K562 (cell line): ENCODE results near the gene LST1. TPM values are rescaled to one million over a fixed set of nuclear protein-coding genes. Genes with fewer than 3 reads are reported as not detected.

Experiments used
- ARNT ChIP-seq, 2 experiments: fragments of 450-650 bp; IDR thresholded peaks; 2 replicates each; pipeline ENCODE4 v1.6.1; 2016; ENCODE audit warnings: mild to moderate bottlenecking in 1 of 2
- CHAMP1 ChIP-seq: fragments of 450-650 bp; IDR thresholded peaks from 2 replicates; pipeline ENCODE4 v1.6.1; 2016; ENCODE audit warnings: mild to moderate bottlenecking
- CHD4 ChIP-seq: fragments of 200-600 bp; sonication (generic); IDR thresholded peaks from 3 replicates; pipeline ENCODE4 v1.6.1; 2012; ENCODE audit warnings: low read depth, mild to moderate bottlenecking, mixed read lengths, low read length, inconsistent platforms; ENCODE audit not compliant: insufficient read depth, insufficient replicate concordance, poor library complexity, severe bottlenecking
- CREB5 ChIP-seq: fragments of 250-450 bp; sonication (Bioruptor Pico); IDR thresholded peaks from 2 replicates; pipeline ENCODE4 v1.5.0; 2020; ENCODE audit warnings: mild to moderate bottlenecking
- ELF4 ChIP-seq: fragments of 450-650 bp; formaldehyde crosslinking; IDR thresholded peaks from 2 replicates; pipeline ENCODE4 v1.4.0; 2022; ENCODE audit warnings: missing genetic modification characterization
- ETV1 ChIP-seq: fragments of 450-650 bp; conservative IDR thresholded peaks from 2 replicates; pipeline ENCODE4 v1.6.1; 2016; ENCODE audit warnings: missing genetic modification characterization, control low read depth, low read depth, missing compliant biosample characterization
- FOXK2 ChIP-seq, 2 experiments: fragments of 450-650 bp; IDR thresholded peaks in 1 of 2; conservative IDR thresholded peaks in 1 of 2; 2 replicates each; pipeline ENCODE4 v1.6.1; 2016; ENCODE audit warnings: low read depth in 2 of 2, mild to moderate bottlenecking in 1 of 2
- GABPB1 ChIP-seq: sonication (generic); formaldehyde crosslinking; IDR thresholded peaks from 2 replicates; pipeline ENCODE4 v1.8.0; 2022; ENCODE audit warnings: mild to moderate bottlenecking, missing genetic modification reagents
- GABPB2 ChIP-seq: fragments of 250-450 bp; sonication (Bioruptor Pico); conservative IDR thresholded peaks from 2 replicates; pipeline ENCODE4 v1.5.1; 2021; ENCODE audit warnings: mild to moderate bottlenecking
- HLTF ChIP-seq: fragments of 450-650 bp; IDR thresholded peaks from 2 replicates; pipeline ENCODE4 v1.6.1; 2016
- HMG20B ChIP-seq: fragments of 250-450 bp; sonication (Bioruptor Pico); IDR thresholded peaks from 2 replicates; pipeline ENCODE4 v1.5.0; 2021; ENCODE audit warnings: mild to moderate bottlenecking
- HNRNPL ChIP-seq: fragments of 200-400 bp; formaldehyde crosslinking; IDR thresholded peaks from 2 replicates; pipeline ENCODE4 v1.6.1; 2017; ENCODE audit warnings: low read depth, mild to moderate bottlenecking, low read length
- KAT2B ChIP-seq: IDR thresholded peaks from one replicate; pipeline ENCODE4 v1.6.1; 2012; ENCODE audit warnings: low read depth, mild to moderate bottlenecking, control low read depth, inconsistent platforms, low read length, moderate library complexity
- KLF10 ChIP-seq: fragments of 250-450 bp; sonication (Bioruptor Pico); IDR thresholded peaks from 2 replicates; pipeline ENCODE4 v1.6.1; 2021; ENCODE audit warnings: matching md5 sums
- NFE2L1 ChIP-seq: fragments of 450-650 bp; IDR thresholded peaks from 2 replicates; pipeline ENCODE4 v1.6.1; 2016; ENCODE audit warnings: missing genetic modification characterization, low read depth, mild to moderate bottlenecking, missing compliant biosample characterization, moderate library complexity, borderline replicate concordance
- NR1H2 ChIP-seq: sonication (generic); formaldehyde crosslinking; IDR thresholded peaks from 2 replicates; pipeline ENCODE4 v1.4.0; 2020; ENCODE audit warnings: mild to moderate bottlenecking, missing genetic modification reagents
- NUFIP1 ChIP-seq: fragments of 450-650 bp; IDR thresholded peaks from 2 replicates; pipeline ENCODE4 v1.6.1; 2018; ENCODE audit not compliant: partially characterized antibody
- PRMT5 ChIP-seq: sonication (generic); formaldehyde crosslinking; IDR thresholded peaks from 2 replicates; pipeline ENCODE4 v1.5.0; 2020; ENCODE audit warnings: missing genetic modification reagents
- SRSF7 ChIP-seq: fragments of 200-400 bp; formaldehyde crosslinking; optimal IDR thresholded peaks from 2 replicates; pipeline ENCODE3; 2017; ENCODE audit warnings: mild to moderate bottlenecking, low read depth, low read length
- THAP12 ChIP-seq: fragments of 250-450 bp; sonication (Bioruptor Pico); IDR thresholded peaks from 2 replicates; pipeline ENCODE4 v1.9.0; 2021; ENCODE audit warnings: mild to moderate bottlenecking, inconsistent platforms
- ZNF507 ChIP-seq: conservative IDR thresholded peaks from 2 replicates; pipeline ENCODE4 v1.6.1; 2017; ENCODE audit warnings: missing genetic modification characterization, missing compliant biosample characterization
- ZNF584 ChIP-seq: fragments of 200-800 bp; sonication (Bioruptor generic); IDR thresholded peaks from 2 replicates; pipeline ENCODE4 v1.6.1; 2016; ENCODE audit warnings: low read depth, mild to moderate bottlenecking, missing genetic modification characterization, missing compliant biosample characterization
- ZNF778 ChIP-seq: fragments of 450-650 bp; formaldehyde crosslinking; IDR thresholded peaks from 2 replicates; pipeline ENCODE4 v1.4.0; 2020; ENCODE audit warnings: mild to moderate bottlenecking, moderate library complexity
- polyA plus RNA-seq, 8 experiments: library from polyadenylated mRNA; depleted of rRNA in 4 of 8; stranded (reverse) in 5 of 8; unstranded in 3 of 8; fragments of >200 nt; fragmentation: Nextera tagmentation in 2 of 8; fragmentation: Illumina TruSeq in 1 of 8; extraction: Ambion mirVana in 2 of 8; extraction: Trizol in 1 of 8; gene quantifications; 2 replicates each; pipeline versions ENCODE4 v1.2.1 to v1.2.3, GENCODE V29; 2011 to 2014; ENCODE audit warnings: inconsistent platforms in 1 of 8, missing spikeins in 1 of 8
- total RNA-seq, 7 experiments: library from RNA; depleted of rRNA in 6 of 7; stranded (reverse); fragments of >200 nt in 6 of 7; fragmentation: Illumina TruSeq in 2 of 7; extraction: Trizol in 2 of 7; gene quantifications; 2 replicates each; pipeline versions ENCODE4 v1.2.1 to v1.2.3, GENCODE V29; 2011 to 2021; ENCODE audit warnings: low replicate concordance in 1 of 7

The LST1 gene
- total and polyA plus RNA-seq, 9 of the 15 experiments (the other 6 are each of a cell fraction or from before 2014, with no cell fraction given): 0.82 to 7.8 (median 1.7) TPM

- 0 out of 2 replicates have a peak, but pooled peaks have one; percentile 37 for TF ChIP-seq THAP12 (CRISPR knock-in tag)
- TF ChIP-seq ZNF778 (CRISPR knock-in tag): no peak
- TF ChIP-seq ARNT (IDR thresholded peaks at IDR 0.05): peak; percentile 87 to 92
- TF ChIP-seq ZNF507 (tag): no peak
- TF ChIP-seq CHAMP1: peak; percentile 63; the same call in 1 of the 2 replicates
- peak; percentile 94; the same call in 1 of the 2 replicates for TF ChIP-seq NR1H2 (CRISPR knock-in tag)
- no peak for TF ChIP-seq CHD4
- TF ChIP-seq NFE2L1 (tag): no peak
- TF ChIP-seq GABPB2 (CRISPR knock-in tag): no peak
- TF ChIP-seq CREB5 (CRISPR knock-in tag): no peak
- peak; percentile 81; the same call in 1 of the 2 replicates for TF ChIP-seq HMG20B (CRISPR knock-in tag)
- no peak for TF ChIP-seq SRSF7
- TF ChIP-seq KLF10 (CRISPR knock-in tag): no peak
- TF ChIP-seq KAT2B: peak; percentile 99
- no peak for TF ChIP-seq HNRNPL
- peak; percentile 98 for TF ChIP-seq ETV1 (tag)
- peak; percentile 97 for TF ChIP-seq GABPB1
- peak; percentile 83; the same call in 1 of the 2 replicates for TF ChIP-seq ZNF584 (CRISPR knock-in tag)
- peak; percentile 83 to 88 for TF ChIP-seq FOXK2 (conservative IDR thresholded peaks at IDR 0.05 in 1 of 2, IDR thresholded peaks at IDR 0.05 in 1 of 2; ENCODE audit: low read depth in 2 of 2)
- peak; percentile 87 for TF ChIP-seq HLTF
- no peak for TF ChIP-seq PRMT5
- TF ChIP-seq NUFIP1: peak; percentile 90
- peak; percentile 92 for TF ChIP-seq ELF4 (CRISPR knock-in tag)
Measured at GRCh38 chr6:31541658-31542521, 44.2 kb upstream of the LST1 start, which contains the start of gene DDX39B (continued).
